Endothelial cell (in vitro differentiated cells): ENCODE results near the gene TSKS. TPM values are rescaled to one million over a fixed set of nuclear protein-coding genes. Genes with fewer than 3 reads are reported as not detected.
A peak's percentile ranks its signal among the peaks of the same experiment; 100 is the strongest.

Source experiments
- DNase-seq: peaks from one replicate; pipeline ENCODE4 v3.0.0; 2021; ENCODE audit warnings: low spot score
- H3K27ac Mint-ChIP-seq: one replicate; pipeline ENCODE4 v1.8.0; 2021; ENCODE audit warnings: mixed read lengths, inconsistent platforms; ENCODE audit not compliant: unreplicated experiment
- H3K27me3 Mint-ChIP-seq: one replicate; pipeline ENCODE4 v1.8.0; 2021; ENCODE audit warnings: mild to moderate bottlenecking, moderate library complexity, mixed read lengths, inconsistent platforms; ENCODE audit not compliant: unreplicated experiment
- H3K36me3 Mint-ChIP-seq: one replicate; pipeline ENCODE4 v1.8.0; 2021; ENCODE audit warnings: mild to moderate bottlenecking, low read depth, mixed read lengths, inconsistent platforms; ENCODE audit not compliant: unreplicated experiment
- H3K4me1 Mint-ChIP-seq: one replicate; pipeline ENCODE4 v1.8.0; 2021; ENCODE audit warnings: mild to moderate bottlenecking, mixed read lengths, inconsistent platforms; ENCODE audit not compliant: unreplicated experiment
- H3K4me3 Mint-ChIP-seq: one replicate; pipeline ENCODE4 v1.8.0; 2021; ENCODE audit warnings: mild to moderate bottlenecking, mixed read lengths, inconsistent platforms; ENCODE audit not compliant: unreplicated experiment
- H3K9me3 Mint-ChIP-seq: one replicate; pipeline ENCODE4 v1.8.0; 2021; ENCODE audit warnings: mixed read lengths, inconsistent platforms; ENCODE audit not compliant: unreplicated experiment
- total RNA-seq: library from RNA; stranded (reverse); fragmentation: NEBNext Ultra II Directional; extraction: Animal tissue kit (Norgen Biotek cat#: 25700); gene quantifications from one replicate; pipeline ENCODE4 v1.2.1, GENCODE V29; 2021; ENCODE audit not compliant: unreplicated experiment
- TF ChIP-seq, protein P1 (sequence below): fragments of 200-600 bp; sonication (generic); IDR thresholded peaks from one replicate; pipeline ENCODE4 v1.5.0; 2021; ENCODE audit warnings: antibody characterized with exemption; ENCODE audit not compliant: unreplicated experiment

Gene TSKS
- total RNA-seq, 1 donor from 2014 or later: not detected

DNA sequence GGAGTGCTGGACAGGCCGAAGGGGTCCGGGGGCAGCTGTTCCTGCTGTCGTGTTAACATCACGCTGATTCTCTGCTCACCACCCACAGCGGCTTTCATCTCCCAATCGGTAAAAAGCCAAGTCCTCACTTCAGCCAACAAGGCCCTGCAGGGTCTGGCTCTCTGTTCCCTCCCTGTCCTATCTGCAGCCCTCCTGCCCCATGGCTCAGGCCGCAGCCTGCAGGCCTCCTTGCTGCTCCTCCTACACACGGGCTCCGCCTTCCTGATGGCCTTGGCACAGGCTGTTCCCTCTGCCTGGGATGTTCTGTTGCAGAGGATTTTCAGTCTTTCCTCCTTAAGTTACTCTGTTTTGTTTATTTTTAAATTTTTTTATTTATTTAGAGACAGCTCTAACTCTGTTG is 27.8 kb upstream of the TSKS start:
- TF ChIP-seq, protein P1, sequence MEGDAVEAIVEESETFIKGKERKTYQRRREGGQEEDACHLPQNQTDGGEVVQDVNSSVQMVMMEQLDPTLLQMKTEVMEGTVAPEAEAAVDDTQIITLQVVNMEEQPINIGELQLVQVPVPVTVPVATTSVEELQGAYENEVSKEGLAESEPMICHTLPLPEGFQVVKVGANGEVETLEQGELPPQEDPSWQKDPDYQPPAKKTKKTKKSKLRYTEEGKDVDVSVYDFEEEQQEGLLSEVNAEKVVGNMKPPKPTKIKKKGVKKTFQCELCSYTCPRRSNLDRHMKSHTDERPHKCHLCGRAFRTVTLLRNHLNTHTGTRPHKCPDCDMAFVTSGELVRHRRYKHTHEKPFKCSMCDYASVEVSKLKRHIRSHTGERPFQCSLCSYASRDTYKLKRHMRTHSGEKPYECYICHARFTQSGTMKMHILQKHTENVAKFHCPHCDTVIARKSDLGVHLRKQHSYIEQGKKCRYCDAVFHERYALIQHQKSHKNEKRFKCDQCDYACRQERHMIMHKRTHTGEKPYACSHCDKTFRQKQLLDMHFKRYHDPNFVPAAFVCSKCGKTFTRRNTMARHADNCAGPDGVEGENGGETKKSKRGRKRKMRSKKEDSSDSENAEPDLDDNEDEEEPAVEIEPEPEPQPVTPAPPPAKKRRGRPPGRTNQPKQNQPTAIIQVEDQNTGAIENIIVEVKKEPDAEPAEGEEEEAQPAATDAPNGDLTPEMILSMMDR: no peak
- Mint-ChIP-seq H3K9me3 (no peaks in the 10 kb centered on the region), H3K4me1 (no peaks in the 10 kb centered on the region), H3K27me3 (peaks cover 11% of the 10 kb centered on the region), H3K4me3 (no peak overlapping the region), H3K36me3 (peaks cover 38% of the 10 kb centered on the region), H3K27ac (no peak overlapping the region)
- no peak for DNase-seq

DNA sequence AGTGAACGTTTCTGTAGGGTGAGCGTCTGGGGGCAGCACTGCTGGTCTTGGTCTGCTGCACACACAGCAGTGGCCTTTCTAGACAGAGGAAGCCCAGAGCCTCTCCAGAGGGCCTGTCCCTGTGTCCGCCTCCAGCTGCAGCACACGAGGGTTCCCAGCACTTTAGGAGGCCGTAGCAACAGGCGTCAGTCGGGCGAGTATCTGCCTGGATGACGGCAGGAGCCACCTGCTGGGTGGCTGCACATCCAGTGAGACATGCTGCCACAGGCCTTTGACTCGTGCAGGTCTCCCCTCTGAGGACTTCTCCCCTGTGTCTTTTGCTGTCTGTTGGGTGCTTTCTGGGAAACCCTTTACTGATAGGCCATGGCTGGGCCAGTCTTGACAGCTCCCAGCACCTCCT is 25.8 kb upstream of the TSKS start:
- no peak for DNase-seq
- Mint-ChIP-seq H3K27me3 (peaks cover 10% of the 10 kb centered on the region), H3K4me1 (no peaks in the 10 kb centered on the region), H3K27ac (peak overlapping the region; percentile 45), H3K4me3 (peak overlapping the region; percentile 66), H3K9me3 (no peaks in the 10 kb centered on the region), H3K36me3 (peaks cover 41% of the 10 kb centered on the region)
- TF ChIP-seq, protein P1: no peak

DNA sequence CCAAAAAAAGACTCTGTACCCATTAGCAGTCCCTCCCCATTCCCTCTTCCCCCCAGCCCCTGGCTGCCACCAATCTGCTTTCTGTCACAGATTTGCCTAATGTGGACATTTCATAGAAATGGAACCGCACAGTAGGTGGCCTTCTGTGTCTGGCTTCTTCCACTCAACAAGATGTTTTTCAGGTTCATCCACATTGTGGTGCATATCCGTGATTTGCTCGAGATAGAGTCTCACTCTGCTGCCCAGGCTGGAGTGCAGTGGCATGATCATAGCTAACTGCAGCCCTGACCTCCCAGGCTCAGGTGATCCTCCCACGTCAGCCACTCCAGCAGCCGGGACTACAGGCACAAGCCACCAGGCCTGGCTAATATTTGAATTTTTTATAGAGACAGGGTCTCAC is 24.6 kb upstream of the TSKS start:
- TF ChIP-seq, protein P1: no peak
- Mint-ChIP-seq H3K4me1 (no peaks in the 10 kb centered on the region), H3K27me3 (peaks cover 12% of the 10 kb centered on the region), H3K4me3 (no peak overlapping the region), H3K27ac (no peak overlapping the region), H3K36me3 (peaks cover 48% of the 10 kb centered on the region), H3K9me3 (no peaks in the 10 kb centered on the region)
- DNase-seq: no peak

DNA sequence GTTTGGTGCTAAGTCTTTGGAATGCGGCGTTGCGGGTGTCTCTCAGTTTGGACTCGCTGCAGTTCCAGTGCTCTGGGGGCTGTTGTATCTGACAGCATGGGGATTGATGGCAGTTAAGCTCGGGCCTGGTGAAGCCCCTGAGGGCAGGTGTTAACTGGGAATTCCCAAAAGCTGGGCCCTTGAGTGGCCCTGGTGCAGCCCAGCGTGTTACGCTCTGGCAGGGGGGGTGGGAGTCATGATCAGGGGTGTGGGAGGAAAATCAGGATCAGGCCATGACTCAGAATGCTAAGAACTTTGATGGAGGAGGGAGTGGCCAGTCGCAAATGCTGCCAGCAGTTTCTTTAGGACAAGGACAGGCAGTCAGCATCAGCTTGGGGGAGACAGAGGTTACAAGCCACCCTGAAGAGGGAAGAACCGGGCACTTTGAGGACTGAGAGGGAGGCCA is 23.3 kb upstream of the TSKS start:
- DNase-seq: no peak
- Mint-ChIP-seq H3K27me3 (peaks cover 10% of the 10 kb centered on the region), H3K36me3 (peaks cover 45% of the 10 kb centered on the region), H3K4me3 (peak overlapping the region; percentile 19), H3K27ac (no peak overlapping the region), H3K9me3 (no peaks in the 10 kb centered on the region), H3K4me1 (peaks cover under 1% of the 10 kb centered on the region)
- TF ChIP-seq, protein P1: no peak

DNA sequence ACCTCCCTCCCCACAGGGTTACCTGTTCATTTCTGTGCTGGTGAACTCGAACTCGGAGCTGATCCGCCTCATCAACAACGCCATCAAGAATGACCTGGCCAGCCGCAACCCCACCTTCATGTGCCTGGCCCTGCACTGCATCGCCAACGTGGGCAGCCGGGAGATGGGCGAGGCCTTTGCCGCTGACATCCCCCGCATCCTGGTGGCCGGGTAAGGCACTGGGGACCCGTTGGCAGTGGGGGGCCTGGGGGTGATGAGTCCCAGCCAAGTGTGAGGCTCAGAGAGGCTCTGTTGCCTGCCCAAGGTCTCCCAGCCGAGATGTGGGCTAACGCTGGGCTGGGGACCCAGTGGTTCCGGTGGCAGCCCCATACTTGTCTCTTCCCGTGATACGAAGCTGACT is 19.4 kb upstream of the TSKS start:
- peaks cover 7% of the 10 kb centered on the region for H3K27me3 Mint-ChIP-seq
- peaks cover 17% of the 10 kb centered on the region for H3K4me1 Mint-ChIP-seq
- H3K9me3 Mint-ChIP-seq: no peaks in the 10 kb centered on the region
- peaks cover 38% of the 10 kb centered on the region for H3K36me3 Mint-ChIP-seq
- H3K27ac Mint-ChIP-seq: no peak overlapping the region
- DNase-seq: no peak
- TF ChIP-seq, protein P1: no peak
- no peak overlapping the region for H3K4me3 Mint-ChIP-seq
